A673 (cell line): ENCODE data around the gene CDKAL1. TPM values are rescaled to one million over a fixed set of nuclear protein-coding genes. Genes with fewer than 3 reads are reported as not detected.

Experiments
- BruUV-seq: library from RNA; stranded (reverse); fragments of 400-500 nt; replicated peaks from 2 replicates; lab custom pipeline; 2021; lab: Mats Ljungman, UMichigan
- CTCF ChIA-PET: fragments of 300-600 bp; sonication (Branson Sonifier 250); formaldehyde crosslinking; loops from one replicate; lab custom pipeline; 2022; ENCODE audit warnings: antibody characterized with exemption; lab: Charles Lee
- POLR2A ChIA-PET: fragments of 300-600 bp; sonication (Branson Sonifier 250); formaldehyde crosslinking; loops from one replicate; lab custom pipeline; 2022; ENCODE audit warnings: antibody characterized with exemption; ENCODE audit not compliant: low non-redundant PET; lab: Charles Lee
- DNase-seq: peaks from one replicate; pipeline ENCODE4 v3.0.0-alpha.2; 2015; ENCODE audit warnings: low spot score
- H3K27ac ChIP-seq: fragments of 200-600 bp; sonication (generic); 2 replicates; pipeline ENCODE4 v1.5.1; 2016; ENCODE audit warnings: mixed run types, low read depth, mild to moderate bottlenecking, mixed read lengths, antibody characterized with exemption, low read length; ENCODE audit not compliant: poor library complexity, severe bottlenecking
- H3K27me3 ChIP-seq: fragments of 200-600 bp; sonication (generic); replicated peaks from 2 replicates; pipeline ENCODE4 v1.6.1; 2017; ENCODE audit warnings: mixed run types, low read depth, mild to moderate bottlenecking, mixed read lengths, antibody characterized with exemption, low read length; ENCODE audit not compliant: insufficient read depth, poor library complexity
- H3K36me3 ChIP-seq: fragments of 200-600 bp; sonication (generic); 2 replicates; pipeline ENCODE4 v1.6.1; 2016; ENCODE audit warnings: mixed run types, mild to moderate bottlenecking, mixed read lengths, antibody characterized with exemption, low read length; ENCODE audit not compliant: insufficient read depth, poor library complexity, severe bottlenecking
- H3K4me1 ChIP-seq: fragments of 200-600 bp; sonication (generic); 2 replicates; pipeline ENCODE4 v1.6.1; 2017; ENCODE audit warnings: mixed run types, mild to moderate bottlenecking, mixed read lengths, antibody characterized with exemption, low read length; ENCODE audit not compliant: insufficient read depth, poor library complexity, severe bottlenecking
- H3K4me3 ChIP-seq: fragments of 200-600 bp; sonication (generic); 2 replicates; pipeline ENCODE4 v1.5.1; 2016; ENCODE audit warnings: low read depth, mixed run types, mild to moderate bottlenecking, mixed read lengths, low read length; ENCODE audit not compliant: poor library complexity, severe bottlenecking
- H3K9me3 ChIP-seq: fragments of 200-600 bp; sonication (generic); 2 replicates; pipeline ENCODE4 v1.6.1; 2016; ENCODE audit warnings: mixed run types, low read depth, mild to moderate bottlenecking, mixed read lengths, antibody characterized with exemption, low read length; ENCODE audit not compliant: poor library complexity, severe bottlenecking
- CTCF ChIP-seq: fragments of 300-800, 200-600 bp; sonication (generic); conservative IDR thresholded peaks from 2 replicates; pipeline ENCODE4 v1.5.1; 2017; ENCODE audit warnings: low read depth, mild to moderate bottlenecking, antibody characterized with exemption, low read length, moderate library complexity, mixed read lengths
- EZH2 ChIP-seq: fragments of 200-600 bp; sonication (generic); IDR thresholded peaks from 2 replicates; pipeline ENCODE4 v1.6.1; 2017; ENCODE audit warnings: borderline replicate concordance, low read depth, mild to moderate bottlenecking, mixed read lengths, antibody characterized with exemption, low read length; ENCODE audit not compliant: poor library complexity, severe bottlenecking
- intact Hi-C: fragments of 100-400 bp; cut with micrococcal nuclease; formaldehyde crosslinking; loops from one replicate; pipeline ENCODE4 v1.10.0; 2022; ENCODE audit not compliant: unreplicated experiment
- total RNA-seq: library from RNA; stranded (reverse); gene quantifications from 2 replicates; pipeline ENCODE4 v1.2.3, GENCODE V29; 2021

The CDKAL1 gene
- total RNA-seq, 1 experiment from 2014 or later, result 35.5 TPM

- BruUV-seq, result no TSS peak
- intact Hi-C loops, result no loop called here
- CTCF ChIA-PET, result no interaction called here
- H3K4me3 ChIP-seq, result no peak overlapping the region
- no peak overlapping the region for H3K27ac ChIP-seq
- DNase-seq, result no peak
- TF ChIP-seq CTCF, result no peak
- no peak for TF ChIP-seq EZH2
- peaks cover 8% of the 10 kb centered on the region for H3K4me1 ChIP-seq
- no peaks in the 10 kb centered on the region for H3K36me3 ChIP-seq
- H3K27me3 ChIP-seq, result no peaks in the 10 kb centered on the region
- no peaks in the 10 kb centered on the region for H3K9me3 ChIP-seq
- POLR2A ChIA-PET, result no interaction called here
Observed at GRCh38 chr6:21140966-21141365, 606.7 kb downstream of the CDKAL1 start.

- ChIA-PET POLR2A (no interaction called here), CTCF (no interaction called here)
- Histone ChIP-seq H3K9me3 (no peaks in the 10 kb centered on the region), H3K27ac (no peak overlapping the region), H3K27me3 (no peaks in the 10 kb centered on the region), H3K36me3 (no peaks in the 10 kb centered on the region), H3K4me1 (peaks cover 8% of the 10 kb centered on the region), H3K4me3 (no peak overlapping the region)
- TF ChIP-seq CTCF, result no peak
- no peak for TF ChIP-seq EZH2
- intact Hi-C loops, result no loop called here
- DNase-seq, result no peak
- no TSS peak for BruUV-seq
Observed at GRCh38 chr6:21141616-21142303, 607.5 kb downstream of the CDKAL1 start.

- CTCF ChIA-PET, result no interaction called here
- DNase-seq, result no peak
- BruUV-seq, result no TSS peak
- no peak overlapping the region for H3K4me3 ChIP-seq
- intact Hi-C loops, result no loop called here
- no peaks in the 10 kb centered on the region for H3K9me3 ChIP-seq
- POLR2A ChIA-PET, result no interaction called here
- peaks cover 13% of the 10 kb centered on the region for H3K4me1 ChIP-seq
- TF ChIP-seq CTCF (no peak), EZH2 (no peak)
- no peak overlapping the region for H3K27ac ChIP-seq
- no peaks in the 10 kb centered on the region for H3K27me3 ChIP-seq
- no peaks in the 10 kb centered on the region for H3K36me3 ChIP-seq
Observed at GRCh38 chr6:21142741-21143140, 608.5 kb downstream of the CDKAL1 start.
